Osteoblast (primary cell): ENCODE results near the gene MAP2K4. TPM values are rescaled to one million over a fixed set of nuclear protein-coding genes. Genes with fewer than 3 reads are reported as not detected.

Experiments
- DNase-seq: peaks from one replicate; pipeline ENCODE4 v3.0.0; 2011; ENCODE audit warnings: low spot score, mixed read lengths; ENCODE audit not compliant: insufficient read length; ENCODE audit errors: missing footprints
- H2AFZ ChIP-seq: 2 replicates; pipeline ENCODE4 v1.6.0; 2011; ENCODE audit warnings: mild to moderate bottlenecking, low read length
- H3K27ac ChIP-seq: 2 replicates; pipeline ENCODE4 v1.5.1; 2011; ENCODE audit warnings: mild to moderate bottlenecking, low read depth, low read length, moderate library complexity
- H3K27me3 ChIP-seq: 2 replicates; pipeline ENCODE4 v1.6.0; 2012; ENCODE audit warnings: mild to moderate bottlenecking, control low read depth, inconsistent platforms, low read length, moderate library complexity; ENCODE audit not compliant: insufficient read depth
- H3K36me3 ChIP-seq: 2 replicates; pipeline ENCODE4 v1.5.1; 2011; ENCODE audit warnings: mild to moderate bottlenecking, low read length, control low read depth, moderate library complexity; ENCODE audit not compliant: insufficient read depth
- H3K4me1 ChIP-seq: 2 replicates; pipeline ENCODE4 v1.5.1; 2011; ENCODE audit warnings: mild to moderate bottlenecking, low read length, control low read depth, moderate library complexity; ENCODE audit not compliant: insufficient read depth
- H3K4me2 ChIP-seq: 2 replicates; pipeline ENCODE4 v1.6.0; 2011; ENCODE audit warnings: mild to moderate bottlenecking, low read length; ENCODE audit not compliant: insufficient read depth
- H3K4me3 ChIP-seq: fragments of 200-600 bp; sonication (generic); 3 replicates; pipeline ENCODE4 v1.5.1; 2012; ENCODE audit warnings: mild to moderate bottlenecking, low read length, inconsistent platforms; ENCODE audit not compliant: insufficient read depth
- H3K79me2 ChIP-seq: 2 replicates; pipeline ENCODE4 v1.6.0; 2012; ENCODE audit warnings: mild to moderate bottlenecking, low read length, control low read depth, inconsistent platforms; ENCODE audit not compliant: insufficient read depth
- H3K9me3 ChIP-seq: 2 replicates; pipeline ENCODE4 v1.5.1; 2011; ENCODE audit warnings: low read depth, low read length, control low read depth
- H4K20me1 ChIP-seq: 2 replicates; pipeline ENCODE4 v1.6.0; 2012; ENCODE audit warnings: mild to moderate bottlenecking, low read length, control low read depth; ENCODE audit not compliant: insufficient read depth
- total RNA-seq: library from RNA; depleted of rRNA; stranded (reverse); fragments of >200 nt; gene quantifications from 2 replicates; pipeline ENCODE4 v1.2.3, GENCODE V29; 2012
- TF ChIP-seq, protein P1 (sequence below): IDR thresholded peaks from 2 replicates; pipeline ENCODE4 v1.5.1; 2011; ENCODE audit warnings: mild to moderate bottlenecking, low read depth, low read length, moderate library complexity; ENCODE audit errors: extremely low read depth

Gene MAP2K4
- total RNA-seq, 1 donor, result 40.9 TPM

DNA sequence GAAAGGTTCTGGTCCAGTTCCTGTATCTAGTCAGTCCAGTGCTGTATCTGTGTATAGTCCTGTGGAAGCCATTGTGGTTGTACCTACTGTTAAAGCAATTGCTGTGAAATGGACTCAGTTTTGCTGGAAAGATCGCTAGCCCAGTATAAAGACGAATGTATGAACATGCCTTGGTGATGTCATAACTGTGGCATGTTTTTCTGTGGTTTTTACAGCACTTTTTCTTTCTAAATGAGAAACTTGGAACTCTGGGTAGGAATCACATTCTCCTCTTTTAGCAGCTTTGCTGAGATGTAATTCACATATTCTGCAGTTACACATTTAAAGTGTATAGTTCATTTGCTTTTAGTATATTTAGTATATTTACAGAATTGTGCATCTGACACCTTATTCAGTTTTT, 58.1 kb downstream of the MAP2K4 start:
- no peak overlapping the region for H3K4me3 ChIP-seq
- H2AFZ ChIP-seq, result peak overlapping the region; percentile 81
- H3K36me3 ChIP-seq, result peaks cover 8% of the 10 kb centered on the region
- no peaks in the 10 kb centered on the region for H4K20me1 ChIP-seq
- peak overlapping the region; percentile 59 for H3K4me2 ChIP-seq
- no peaks in the 10 kb centered on the region for H3K27me3 ChIP-seq
- peaks cover 9% of the 10 kb centered on the region for H3K4me1 ChIP-seq
- no peaks in the 10 kb centered on the region for H3K9me3 ChIP-seq
- peak overlapping the region; percentile 68 for H3K27ac ChIP-seq
- TF ChIP-seq, protein P1, sequence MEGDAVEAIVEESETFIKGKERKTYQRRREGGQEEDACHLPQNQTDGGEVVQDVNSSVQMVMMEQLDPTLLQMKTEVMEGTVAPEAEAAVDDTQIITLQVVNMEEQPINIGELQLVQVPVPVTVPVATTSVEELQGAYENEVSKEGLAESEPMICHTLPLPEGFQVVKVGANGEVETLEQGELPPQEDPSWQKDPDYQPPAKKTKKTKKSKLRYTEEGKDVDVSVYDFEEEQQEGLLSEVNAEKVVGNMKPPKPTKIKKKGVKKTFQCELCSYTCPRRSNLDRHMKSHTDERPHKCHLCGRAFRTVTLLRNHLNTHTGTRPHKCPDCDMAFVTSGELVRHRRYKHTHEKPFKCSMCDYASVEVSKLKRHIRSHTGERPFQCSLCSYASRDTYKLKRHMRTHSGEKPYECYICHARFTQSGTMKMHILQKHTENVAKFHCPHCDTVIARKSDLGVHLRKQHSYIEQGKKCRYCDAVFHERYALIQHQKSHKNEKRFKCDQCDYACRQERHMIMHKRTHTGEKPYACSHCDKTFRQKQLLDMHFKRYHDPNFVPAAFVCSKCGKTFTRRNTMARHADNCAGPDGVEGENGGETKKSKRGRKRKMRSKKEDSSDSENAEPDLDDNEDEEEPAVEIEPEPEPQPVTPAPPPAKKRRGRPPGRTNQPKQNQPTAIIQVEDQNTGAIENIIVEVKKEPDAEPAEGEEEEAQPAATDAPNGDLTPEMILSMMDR, result no peak
- peaks cover 42% of the 10 kb centered on the region for H3K79me2 ChIP-seq
- no peak for DNase-seq

DNA sequence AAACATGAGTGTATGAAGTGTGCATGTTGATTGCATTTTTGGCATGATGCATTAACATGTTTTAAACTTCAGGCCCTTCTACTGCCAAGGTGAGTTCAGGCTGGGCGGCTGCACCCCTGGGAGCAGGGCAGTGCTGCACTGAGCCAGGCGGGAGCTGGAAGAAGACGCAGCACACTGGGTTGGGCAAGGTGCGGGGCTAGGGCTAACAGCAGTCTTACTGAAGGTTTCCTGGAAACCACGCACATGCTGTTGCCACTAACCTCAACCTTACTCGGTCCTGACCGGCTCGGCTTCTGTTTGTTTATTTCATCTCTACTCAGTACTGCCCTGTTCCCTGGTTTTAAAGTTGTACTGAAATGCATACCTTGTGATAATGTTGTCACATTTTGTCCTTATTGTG, 61.0 kb downstream of the MAP2K4 start:
- peaks cover 9% of the 10 kb centered on the region for H3K4me1 ChIP-seq
- H4K20me1 ChIP-seq, result no peaks in the 10 kb centered on the region
- no peak overlapping the region for H3K27ac ChIP-seq
- peaks cover 5% of the 10 kb centered on the region for H3K36me3 ChIP-seq
- TF ChIP-seq, protein P1, result no peak
- H3K4me2 ChIP-seq, result no peak overlapping the region
- no peaks in the 10 kb centered on the region for H3K9me3 ChIP-seq
- no peak for DNase-seq
- no peak overlapping the region for H2AFZ ChIP-seq
- no peak overlapping the region for H3K4me3 ChIP-seq
- peaks cover 35% of the 10 kb centered on the region for H3K79me2 ChIP-seq
- H3K27me3 ChIP-seq, result no peaks in the 10 kb centered on the region

DNA sequence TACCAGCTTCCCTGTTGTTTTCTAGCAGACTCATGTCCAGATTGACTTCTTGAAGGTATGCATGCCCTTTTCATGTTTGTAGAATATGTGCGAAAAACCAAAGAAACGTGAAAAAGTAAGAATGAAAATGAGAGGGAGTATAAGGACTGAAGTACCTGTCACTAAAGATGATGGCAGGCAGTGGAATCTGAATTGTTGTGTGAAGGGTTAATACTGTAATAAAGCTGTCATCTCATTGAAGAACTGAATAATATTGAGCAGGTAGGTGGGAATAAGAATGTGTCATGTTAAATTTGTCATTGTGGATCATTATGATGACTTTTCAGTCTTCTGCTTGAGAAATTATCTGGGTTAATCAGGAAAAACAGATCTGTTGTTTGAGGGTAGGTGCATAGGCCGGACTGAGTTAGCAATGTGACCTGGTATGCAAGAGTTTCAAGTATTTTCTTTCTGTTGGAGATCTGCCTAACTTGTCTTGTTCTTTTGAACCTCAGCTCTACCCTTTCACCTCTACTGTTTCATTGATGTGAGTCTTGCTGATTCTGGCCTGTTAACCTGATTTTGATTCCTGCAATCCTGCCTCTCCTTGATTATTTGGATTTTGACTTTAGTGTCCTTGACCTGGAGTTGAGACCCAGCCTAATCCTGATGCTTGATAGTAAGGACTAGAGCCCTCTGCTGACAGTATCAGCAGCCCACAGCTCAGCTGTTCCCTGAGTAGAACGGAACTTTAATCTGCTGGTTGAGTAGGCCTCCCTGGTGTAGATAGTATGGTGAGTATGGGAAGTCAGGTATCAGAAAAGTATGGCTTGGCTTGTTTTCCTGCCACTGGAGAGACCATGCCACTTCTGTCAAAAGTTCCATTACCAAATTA, 64.6 kb downstream of the MAP2K4 start:
- peaks cover 31% of the 10 kb centered on the region for H3K79me2 ChIP-seq

DNA sequence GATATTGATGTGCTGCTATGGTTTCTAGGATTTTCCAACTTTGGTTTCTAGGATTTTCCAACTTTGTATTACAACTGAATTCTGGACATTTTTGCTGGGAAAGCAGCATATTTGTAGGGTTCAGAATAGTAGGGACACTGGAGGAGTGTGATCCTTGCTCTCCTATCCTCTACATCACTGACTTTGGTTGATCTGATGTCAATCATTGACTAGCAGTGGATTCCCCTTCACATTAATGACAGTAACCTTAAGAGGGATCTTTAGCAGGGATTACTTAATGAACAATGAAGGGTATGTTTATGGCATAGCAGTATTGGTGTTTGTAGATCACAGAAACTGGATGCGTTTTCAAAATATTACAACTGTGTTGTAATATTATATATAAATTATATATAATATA, 67.4 kb downstream of the MAP2K4 start:
- H4K20me1 ChIP-seq, result no peaks in the 10 kb centered on the region
- peaks cover 25% of the 10 kb centered on the region for H3K79me2 ChIP-seq
- peaks cover 12% of the 10 kb centered on the region for H3K4me1 ChIP-seq

More for the DNA sequence above, 64.6 kb downstream of the MAP2K4 start:
- Histone ChIP-seq H3K9me3 (no peaks in the 10 kb centered on the region), H3K4me2 (no peak overlapping the region), H3K27me3 (no peaks in the 10 kb centered on the region), H3K4me1 (peaks cover 12% of the 10 kb centered on the region), H3K36me3 (no peaks in the 10 kb centered on the region), H4K20me1 (no peaks in the 10 kb centered on the region), H3K4me3 (no peak overlapping the region), H3K27ac (no peak overlapping the region), H2AFZ (no peak overlapping the region)
- DNase-seq, result no peak
- TF ChIP-seq, protein P1, result no peak

More for the DNA sequence above, 67.4 kb downstream of the MAP2K4 start:
- TF ChIP-seq, protein P1, result no peak
- Histone ChIP-seq H3K4me2 (no peak overlapping the region), H3K27me3 (no peaks in the 10 kb centered on the region), H2AFZ (no peak overlapping the region), H3K9me3 (no peaks in the 10 kb centered on the region), H3K4me3 (no peak overlapping the region), H3K27ac (no peak overlapping the region), H3K36me3 (no peaks in the 10 kb centered on the region)
- no peak for DNase-seq
